Measurements from ENCODE around the gene TNS1. TPM values are rescaled to one million over a fixed set of nuclear protein-coding genes. Genes with fewer than 3 reads are reported as not detected.

Gene TNS1
- total and polyA plus RNA-seq, 2 experiments from 2014 or later = 81.6 to 99.3 TPM

DNA sequence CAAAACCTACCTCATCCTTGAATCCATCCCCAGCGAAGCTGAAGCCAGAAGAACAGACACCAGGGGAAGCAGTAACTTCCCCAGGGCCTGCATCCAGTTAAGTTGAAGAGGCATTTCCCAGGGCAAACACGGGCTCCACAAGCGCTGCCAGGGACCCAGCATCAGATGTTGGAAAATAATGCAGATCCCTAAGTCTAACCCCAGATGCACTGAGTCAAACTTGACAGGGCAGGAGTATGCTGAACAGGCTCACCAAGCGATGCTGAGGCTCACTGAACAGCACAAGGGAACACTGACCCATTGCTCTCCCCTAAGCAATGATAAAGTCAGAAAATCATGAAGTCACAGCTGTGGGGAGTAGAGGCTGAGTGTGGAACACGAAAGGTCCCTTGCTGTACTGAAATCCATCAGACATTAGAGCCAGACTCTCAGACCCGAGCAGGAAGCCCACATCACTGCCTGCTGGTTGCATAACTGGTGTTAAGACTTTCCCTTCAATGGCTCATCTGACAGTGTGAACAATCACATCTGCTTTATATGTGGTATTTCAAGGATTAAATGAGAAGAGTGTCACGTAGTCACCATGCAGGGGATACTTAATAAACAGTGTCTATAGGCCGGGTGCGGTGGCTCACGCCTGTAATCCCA lies 36.2 kb downstream of the TNS1 start:
- peak overlapping the region; percentile 61 for H3K9ac ChIP-seq
- H3K27ac ChIP-seq = peak overlapping the region; percentile 78
- no peaks in the 10 kb centered on the region for H3K27me3 ChIP-seq (replicated peaks; ENCODE audit: insufficient read depth)
- no peaks in the 10 kb centered on the region for H3K9me3 ChIP-seq (ENCODE audit: low read depth)
- H3K4me3 ChIP-seq = 0 out of 2 replicates have a peak overlapping the region, but pooled peaks have one; percentile 32
- DNase-seq = peak; percentile 68
- no peak overlapping the region for H2AFZ ChIP-seq
- no peaks in the 10 kb centered on the region for H3K9me2 ChIP-seq (ENCODE audit: insufficient read depth)
- 51 to 54% methylated on average over 10 of the region's 10 CpGs for WGBS, 2 experiments (ENCODE audit: low coverage in 1 of 2, low lambda C conversion rate in 2 of 2, missing lambda C conversion rate in 2 of 2)
- peak overlapping the region; percentile 54 for H3K4me2 ChIP-seq (ENCODE audit: unreplicated experiment)
- 0 out of 2 replicates have a peak, but pooled peaks cover 2% of the 10 kb centered on the region for H4K20me1 ChIP-seq (ENCODE audit: insufficient read depth)
- TF ChIP-seq EZH2 (IDR thresholded peaks at IDR 0.05; ENCODE audit: insufficient read depth, poor library complexity, severe bottlenecking) (no peak), EZH2phosphoT487 (IDR thresholded peaks at IDR 0.05; ENCODE audit: insufficient read depth, low read depth) (no peak)
- peaks cover 39% of the 10 kb centered on the region for H3K4me1 ChIP-seq (ENCODE audit: insufficient read depth)
- in situ Hi-C loops (cut with MboI) = no loop called here
- H3F3A ChIP-seq (ENCODE audit: insufficient read depth) = peaks cover 47% of the 10 kb centered on the region
- H3K36me3 ChIP-seq (ENCODE audit: low read depth) = peaks cover 10% of the 10 kb centered on the region
- H3K79me2 ChIP-seq (ENCODE audit: insufficient read depth) = peaks cover 100% of the 10 kb centered on the region

DNA sequence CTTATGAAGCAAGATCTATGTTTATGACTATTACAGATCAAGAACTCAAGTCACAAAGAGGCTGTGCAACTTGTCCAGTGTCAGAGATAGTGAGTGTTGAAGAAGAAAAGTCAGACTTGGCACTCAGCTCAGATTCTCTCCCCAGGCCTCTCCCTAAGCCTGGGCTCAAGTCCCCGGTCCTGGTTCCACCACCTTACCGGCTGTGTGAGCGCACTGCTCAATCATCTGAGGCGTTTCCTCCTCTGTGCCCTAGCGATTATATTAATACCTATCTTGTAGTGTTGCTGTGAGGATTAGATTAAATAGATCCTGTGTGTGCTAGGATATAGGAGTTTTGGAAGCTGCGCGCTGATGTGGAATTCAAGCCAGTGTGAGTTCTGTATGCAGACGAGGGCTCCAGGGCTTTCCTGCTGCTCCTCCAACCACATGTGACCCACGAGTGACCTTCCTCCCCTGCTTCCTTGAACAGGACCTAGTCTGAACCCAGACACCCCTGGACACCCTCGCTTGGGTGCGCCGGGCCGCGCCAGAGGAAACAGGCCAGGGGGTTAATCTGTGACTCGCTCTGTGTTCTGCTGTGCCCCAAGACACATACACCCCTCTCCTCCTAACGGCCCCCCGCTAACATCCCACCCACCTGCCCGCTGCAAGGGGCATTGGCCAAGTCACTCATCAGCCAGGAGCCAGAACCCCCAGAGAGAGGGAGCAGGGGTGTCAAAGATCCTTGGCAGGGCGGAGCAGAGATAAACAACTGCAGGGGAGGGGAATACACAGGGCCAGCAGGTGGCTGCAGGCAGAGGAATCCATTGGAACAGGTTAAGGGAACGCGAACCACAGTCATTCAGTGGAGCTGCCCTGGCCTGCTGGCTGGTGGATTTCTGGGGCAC lies 38.3 kb downstream of the TNS1 start:
- peaks cover 99% of the 10 kb centered on the region for H3K79me2 ChIP-seq (ENCODE audit: insufficient read depth)
- H3K9me2 ChIP-seq (ENCODE audit: insufficient read depth) = no peaks in the 10 kb centered on the region
- H3F3A ChIP-seq (ENCODE audit: insufficient read depth) = peaks cover 28% of the 10 kb centered on the region
- peak overlapping the region; percentile 10; the same call in 1 of the 2 replicates for H3K27ac ChIP-seq
- 0 out of 2 replicates have a peak, but pooled peaks cover 7% of the 10 kb centered on the region for H4K20me1 ChIP-seq (ENCODE audit: insufficient read depth)
- WGBS, 2 experiments (ENCODE audit: low coverage in 1 of 2, low lambda C conversion rate in 2 of 2, missing lambda C conversion rate in 2 of 2) = 72 to 74% methylated on average over 21 of the region's 21 CpGs
- in situ Hi-C loops (cut with MboI) = no loop called here
- H3K9me3 ChIP-seq (ENCODE audit: low read depth) = no peaks in the 10 kb centered on the region
- TF ChIP-seq EZH2phosphoT487 (IDR thresholded peaks at IDR 0.05; ENCODE audit: insufficient read depth, low read depth) (no peak), EZH2 (IDR thresholded peaks at IDR 0.05; ENCODE audit: insufficient read depth, poor library complexity, severe bottlenecking) (no peak)
- H3K4me2 ChIP-seq (ENCODE audit: unreplicated experiment) = no peak overlapping the region
- H2AFZ ChIP-seq = no peak overlapping the region
- H3K36me3 ChIP-seq (ENCODE audit: low read depth) = no peaks in the 10 kb centered on the region
- H3K9ac ChIP-seq = no peak overlapping the region
- H3K27me3 ChIP-seq (replicated peaks; ENCODE audit: insufficient read depth) = no peaks in the 10 kb centered on the region
- peaks cover 39% of the 10 kb centered on the region for H3K4me1 ChIP-seq (ENCODE audit: insufficient read depth)
- DNase-seq = no peak
- no peak overlapping the region for H3K4me3 ChIP-seq

DNA sequence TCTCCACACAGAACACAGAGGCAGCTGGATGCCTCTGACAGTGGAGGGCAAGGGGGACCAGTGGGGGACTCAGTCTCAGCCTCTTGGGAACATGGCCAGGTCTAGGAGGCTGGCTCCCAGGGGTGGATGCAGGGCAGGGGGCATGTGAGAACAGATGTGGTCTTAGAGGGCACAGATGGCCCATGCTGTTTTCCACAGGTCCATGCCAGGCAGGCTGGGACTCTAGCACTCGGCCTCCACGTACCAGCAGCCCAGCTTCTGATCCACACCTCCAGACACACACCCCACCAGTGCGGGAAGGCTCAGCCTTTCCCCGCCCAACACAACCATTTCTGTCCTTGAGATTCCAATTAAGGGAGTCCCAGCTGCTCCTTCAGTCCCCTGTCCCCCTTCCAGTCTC lies 42.4 kb downstream of the TNS1 start:
- Histone ChIP-seq H3K4me2 (ENCODE audit: unreplicated experiment) (no peak overlapping the region), H3K9ac (no peak overlapping the region), H3K4me3 (no peak overlapping the region), H3K27me3 (replicated peaks; ENCODE audit: insufficient read depth) (no peaks in the 10 kb centered on the region), H4K20me1 (ENCODE audit: insufficient read depth) (peaks cover 10% of the 10 kb centered on the region; the same call in 1 of the 2 replicates), H3K36me3 (ENCODE audit: low read depth) (peaks cover 4% of the 10 kb centered on the region; the same call in 1 of the 2 replicates), H3K27ac (no peak overlapping the region), H2AFZ (no peak overlapping the region), H3K4me1 (ENCODE audit: insufficient read depth) (peaks cover 19% of the 10 kb centered on the region), H3K79me2 (ENCODE audit: insufficient read depth) (peaks cover 99% of the 10 kb centered on the region), H3F3A (ENCODE audit: insufficient read depth) (peaks cover 11% of the 10 kb centered on the region), H3K9me2 (ENCODE audit: insufficient read depth) (no peaks in the 10 kb centered on the region), H3K9me3 (ENCODE audit: low read depth) (no peaks in the 10 kb centered on the region)
- DNase-seq = no peak
- TF ChIP-seq EZH2phosphoT487 (IDR thresholded peaks at IDR 0.05; ENCODE audit: insufficient read depth, low read depth) = no peak
- no peak for TF ChIP-seq EZH2 (IDR thresholded peaks at IDR 0.05; ENCODE audit: insufficient read depth, poor library complexity, severe bottlenecking)
- WGBS, 2 experiments (ENCODE audit: low coverage in 1 of 2, low lambda C conversion rate in 2 of 2, missing lambda C conversion rate in 2 of 2) = 95 to 96% methylated on average over 4 of the region's 4 CpGs
- in situ Hi-C loops (cut with MboI) = no loop called here

DNA sequence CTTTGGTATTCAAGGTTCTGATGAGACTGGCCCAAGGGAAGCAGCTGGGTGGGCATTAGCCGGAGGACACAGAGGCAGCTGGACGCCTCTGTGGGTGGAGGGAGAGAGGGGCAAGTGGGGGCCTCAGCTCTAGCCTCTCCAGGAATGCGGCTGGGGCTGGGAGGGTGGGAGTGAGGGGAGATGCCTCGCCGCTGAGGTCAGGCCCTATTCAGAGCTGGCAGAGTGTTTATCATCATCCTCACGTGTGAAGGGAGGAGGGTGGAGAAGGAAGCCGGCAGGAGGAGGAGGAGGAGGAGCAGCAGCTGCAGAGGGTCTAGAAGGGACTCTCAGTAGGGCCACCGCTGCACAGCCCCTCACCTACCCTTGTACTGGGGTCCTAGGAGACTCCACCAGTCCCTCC lies 43.1 kb downstream of the TNS1 start:
- H3K27me3 ChIP-seq (replicated peaks; ENCODE audit: insufficient read depth) = no peaks in the 10 kb centered on the region
- H2AFZ ChIP-seq = no peak overlapping the region
- WGBS, 2 experiments (ENCODE audit: low coverage in 1 of 2, low lambda C conversion rate in 2 of 2, missing lambda C conversion rate in 2 of 2) = 58 to 59% methylated on average over 4 to 8 of the region's 8 CpGs
- peaks cover 15% of the 10 kb centered on the region for H3K4me1 ChIP-seq (ENCODE audit: insufficient read depth)
- H4K20me1 ChIP-seq (ENCODE audit: insufficient read depth) = peaks cover 10% of the 10 kb centered on the region; the same call in 1 of the 2 replicates
- no peaks in the 10 kb centered on the region for H3K9me3 ChIP-seq (ENCODE audit: low read depth)
- no peak overlapping the region for H3K9ac ChIP-seq
- no peak for DNase-seq
- in situ Hi-C loops (cut with MboI) = no loop called here
- H3K4me3 ChIP-seq = no peak overlapping the region
- no peak overlapping the region for H3K27ac ChIP-seq
- H3K79me2 ChIP-seq (ENCODE audit: insufficient read depth) = peaks cover 99% of the 10 kb centered on the region
- peaks cover 11% of the 10 kb centered on the region for H3F3A ChIP-seq (ENCODE audit: insufficient read depth)
- H3K36me3 ChIP-seq (ENCODE audit: low read depth) = peaks cover 4% of the 10 kb centered on the region; the same call in 1 of the 2 replicates
- TF ChIP-seq EZH2 (IDR thresholded peaks at IDR 0.05; ENCODE audit: insufficient read depth, poor library complexity, severe bottlenecking) = no peak
- no peak overlapping the region for H3K4me2 ChIP-seq (ENCODE audit: unreplicated experiment)
- H3K9me2 ChIP-seq (ENCODE audit: insufficient read depth) = no peaks in the 10 kb centered on the region

All from GM23248 (cell line).